IgD-negative memory B cell (primary cell): ENCODE data around the gene CAMK2D. TPM values are rescaled to one million over a fixed set of nuclear protein-coding genes. Genes with fewer than 3 reads are reported as not detected.
"Not testable (repeated sequence)": the region's sequence is repeated elsewhere in the genome, so short reads cannot be mapped to it uniquely, and the experiment has no call there.

Source experiments
- H3K27ac Mint-ChIP-seq, 3 donors: one replicate each; pipeline ENCODE4 v1.8.0; 2020 to 2022; ENCODE audit warnings: mild to moderate bottlenecking in 3 of 3, mixed read lengths in 3 of 3, moderate library complexity in 1 of 3
- H3K27me3 Mint-ChIP-seq: one replicate; pipeline ENCODE4 v1.8.0; 2021; ENCODE audit warnings: mixed read lengths
- H3K36me3 Mint-ChIP-seq: one replicate; pipeline ENCODE4 v1.8.0; 2020; ENCODE audit warnings: mild to moderate bottlenecking, mixed read lengths
- H3K4me1 Mint-ChIP-seq, 3 donors: one replicate each; pipeline ENCODE4 v1.8.0; 2020 to 2022; ENCODE audit warnings: mixed read lengths in 3 of 3, mild to moderate bottlenecking in 1 of 3
- H3K4me3 Mint-ChIP-seq, 4 donors: one replicate each; pipeline ENCODE4 v1.8.0; 2020 to 2022; ENCODE audit warnings: mild to moderate bottlenecking in 4 of 4, mixed read lengths in 4 of 4, moderate library complexity in 3 of 4
- H3K9me3 Mint-ChIP-seq, 3 donors: one replicate each; pipeline ENCODE4 v1.8.0; 2020 to 2021; ENCODE audit warnings: mixed read lengths in 3 of 3, mild to moderate bottlenecking in 1 of 3
- polyA plus RNA-seq: library from polyadenylated mRNA; unstranded; fragments of 300-500 nt; fragmentation: Illumina TruSeq; gene quantifications from one replicate; pipeline ENCODE4 v1.2.3, GENCODE V29; 2021

CAMK2D gene
- polyA plus RNA-seq, 1 donor from 2014 or later = 14.2 TPM

GRCh38 chr4:113773756-113774155 lies 12.2 kb upstream of the CAMK2D start:
- H3K27me3 Mint-ChIP-seq = peaks cover 22% of the 10 kb centered on the region
- H3K9me3 Mint-ChIP-seq = no peaks in the 10 kb centered on the region
- H3K36me3 Mint-ChIP-seq = no peaks in the 10 kb centered on the region
- no peak overlapping the region for H3K4me3 Mint-ChIP-seq
- H3K27ac Mint-ChIP-seq = no peak overlapping the region
- peaks cover 2 to 9% (median 4%) of the 10 kb centered on the region in 3 donors for H3K4me1 Mint-ChIP-seq

GRCh38 chr4:113773014-113773413 lies 11.5 kb upstream of the CAMK2D start:
- Mint-ChIP-seq H3K27ac (peak overlapping the region in 2 of 3 donors; percentile 13 to 39), H3K27me3 (peaks cover 19% of the 10 kb centered on the region), H3K4me1 (peaks cover 2 to 9% (median 4%) of the 10 kb centered on the region in 3 donors), H3K36me3 (no peaks in the 10 kb centered on the region), H3K9me3 (no peaks in the 10 kb centered on the region), H3K4me3 (peak overlapping the region in 1 of 4 donors; percentile 21)

DNA sequence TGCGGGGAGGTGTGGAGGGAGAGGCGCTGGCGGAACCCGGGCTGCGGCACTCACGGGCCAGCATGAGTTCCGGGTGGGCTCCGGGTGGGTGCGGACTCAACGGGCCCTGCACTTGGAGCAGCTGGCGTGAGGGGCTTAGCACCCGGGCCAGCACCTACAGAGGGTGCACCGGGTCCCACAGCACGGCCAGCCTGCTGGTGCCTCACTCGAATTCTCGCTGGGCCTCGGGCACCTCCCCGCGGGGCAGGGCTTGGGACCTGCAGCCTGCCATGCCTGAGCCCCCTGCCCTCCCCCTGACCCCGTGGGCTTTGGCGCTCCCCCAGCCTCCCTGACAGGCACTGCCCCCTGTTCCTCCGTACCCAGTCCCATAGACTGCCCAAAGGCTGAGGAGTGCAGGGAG lies 10.8 kb upstream of the CAMK2D start:
- Mint-ChIP-seq H3K9me3 (no peaks in the 10 kb centered on the region), H3K36me3 (no peaks in the 10 kb centered on the region), H3K27me3 (peaks cover 19% of the 10 kb centered on the region), H3K4me3 (no peak overlapping the region), H3K4me1 (peaks cover 2 to 9% (median 4%) of the 10 kb centered on the region in 3 donors), H3K27ac (peak overlapping the region in 1 of 3 donors; percentile 39)

- Mint-ChIP-seq H3K4me1 (peaks cover 0 to 5% (median 0%) of the 10 kb centered on the region in 3 donors), H3K4me3 (no peak overlapping the region), H3K27ac (no peak overlapping the region), H3K9me3 (no peaks in the 10 kb centered on the region), H3K36me3 (no peaks in the 10 kb centered on the region), H3K27me3 (peaks cover 6% of the 10 kb centered on the region)
These were observed 8.2 kb upstream of the CAMK2D start for GRCh38 chr4:113769744-113770143.

DNA sequence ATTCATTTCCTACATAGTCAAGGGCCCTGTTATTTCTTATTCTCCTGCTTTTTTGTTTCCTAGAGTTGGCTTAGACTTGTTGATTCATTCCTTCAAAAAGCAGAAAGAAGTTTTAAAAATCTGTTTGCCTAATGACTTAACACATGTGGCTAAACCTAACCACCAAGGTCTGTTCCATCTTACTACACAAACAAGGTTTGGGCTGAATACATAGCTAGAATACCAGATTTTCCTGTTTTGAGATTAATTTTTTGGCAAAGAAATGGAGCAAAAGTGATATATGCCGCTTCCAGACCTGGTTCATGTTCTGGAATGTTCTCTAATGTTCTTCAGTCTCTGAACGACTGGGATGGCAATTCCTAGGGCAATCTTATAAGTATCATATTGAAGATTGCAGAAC lies 7.4 kb upstream of the CAMK2D start:
- no peak overlapping the region for H3K4me3 Mint-ChIP-seq
- no peak overlapping the region for H3K27ac Mint-ChIP-seq
- H3K4me1 Mint-ChIP-seq = peaks cover 0 to 5% (median 0%) of the 10 kb centered on the region in 3 donors
- no peaks in the 10 kb centered on the region for H3K36me3 Mint-ChIP-seq
- H3K27me3 Mint-ChIP-seq = peaks cover 4% of the 10 kb centered on the region
- no peaks in the 10 kb centered on the region for H3K9me3 Mint-ChIP-seq

DNA sequence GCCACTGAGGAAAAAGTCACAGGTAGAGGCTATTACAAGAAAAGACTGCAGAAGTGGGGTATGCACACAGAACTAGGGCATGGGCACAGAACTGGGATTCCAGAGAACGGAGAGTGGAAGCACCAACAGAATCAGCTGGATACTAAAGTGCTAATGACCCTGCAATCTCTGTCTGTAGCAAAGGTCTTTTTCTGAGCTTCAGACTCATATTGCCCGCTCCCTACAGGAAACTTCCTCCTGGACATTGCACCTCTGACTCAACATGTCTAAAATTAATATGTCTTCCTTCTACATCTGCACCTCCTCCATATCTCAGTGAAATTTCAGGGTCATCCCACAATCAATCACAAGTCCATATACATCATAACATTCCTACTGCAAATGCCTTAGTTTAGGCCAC lies 5.3 kb upstream of the CAMK2D start:
- no peak overlapping the region for H3K27ac Mint-ChIP-seq
- H3K4me3 Mint-ChIP-seq = no peak overlapping the region
- peaks cover 2 to 10% (median 5%) of the 10 kb centered on the region in 3 donors for H3K4me1 Mint-ChIP-seq
- no peaks in the 10 kb centered on the region for H3K36me3 Mint-ChIP-seq
- no peaks in the 10 kb centered on the region for H3K27me3 Mint-ChIP-seq
- H3K9me3 Mint-ChIP-seq = no peaks in the 10 kb centered on the region

DNA sequence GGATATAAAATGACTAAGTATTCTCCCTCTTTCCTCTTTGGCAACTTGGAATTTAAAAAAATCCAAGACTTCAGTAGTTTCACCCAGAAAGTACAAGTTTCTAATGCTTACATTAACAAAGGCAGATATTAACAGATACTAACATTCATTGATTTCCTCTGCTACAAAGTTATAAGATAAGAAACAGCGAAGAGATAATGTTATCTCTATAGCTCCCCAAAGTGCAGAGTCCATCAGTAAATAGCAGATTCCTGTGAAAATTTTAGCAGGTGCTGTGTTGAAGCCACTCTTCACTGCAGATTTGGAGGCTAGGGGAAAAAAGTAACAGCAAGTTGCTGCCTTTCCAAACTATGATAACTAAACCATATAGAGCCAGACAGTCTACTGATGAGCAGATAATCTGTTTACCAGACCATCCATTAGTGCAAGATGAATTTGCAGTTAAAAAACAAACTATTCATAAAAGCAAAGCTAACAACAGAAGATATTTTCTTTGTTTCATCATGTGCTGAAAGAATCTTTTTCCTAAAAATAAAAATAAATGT lies 3.3 kb upstream of the CAMK2D start:
- no peaks in the 10 kb centered on the region for H3K9me3 Mint-ChIP-seq
- H3K27ac Mint-ChIP-seq = no peak overlapping the region
- no peaks in the 10 kb centered on the region for H3K36me3 Mint-ChIP-seq

GRCh38 chr4:113763923-113764322 lies 2.4 kb upstream of the CAMK2D start:
- not testable (repeated sequence) for H3K36me3 Mint-ChIP-seq, H3K4me3 Mint-ChIP-seq, H3K9me3 Mint-ChIP-seq, H3K27me3 Mint-ChIP-seq, H3K27ac Mint-ChIP-seq
- H3K4me1 Mint-ChIP-seq = peaks cover 5 to 16% (median 6%) of the 10 kb centered on the region in 3 donors

More for the DNA sequence above, 3.3 kb upstream of the CAMK2D start:
- no peaks in the 10 kb centered on the region for H3K27me3 Mint-ChIP-seq
- H3K4me3 Mint-ChIP-seq = no peak overlapping the region
- H3K4me1 Mint-ChIP-seq = peaks cover 5 to 13% (median 6%) of the 10 kb centered on the region in 3 donors

GRCh38 chr4:113763029-113763285 lies 1.4 kb upstream of the CAMK2D start:
- peak overlapping the region; percentile 87 to 99 (median 96) for H3K4me3 Mint-ChIP-seq
- no peaks in the 10 kb centered on the region for H3K9me3 Mint-ChIP-seq
- H3K4me1 Mint-ChIP-seq = peaks cover 6 to 16% (median 9%) of the 10 kb centered on the region in 3 donors
- peaks cover 2% of the 10 kb centered on the region for H3K36me3 Mint-ChIP-seq
- peak overlapping the region; percentile 91 to 100 (median 96) for H3K27ac Mint-ChIP-seq
- H3K27me3 Mint-ChIP-seq = no peaks in the 10 kb centered on the region

GRCh38 chr4:113762186-113763028 lies 869 bp upstream of the CAMK2D start:
- H3K4me3 Mint-ChIP-seq = peak overlapping the region; percentile 87 to 99 (median 96)
- peak overlapping the region; percentile 91 to 100 (median 96) for H3K27ac Mint-ChIP-seq
- peaks cover 6 to 20% (median 13%) of the 10 kb centered on the region in 3 donors for H3K4me1 Mint-ChIP-seq
- H3K27me3 Mint-ChIP-seq = no peaks in the 10 kb centered on the region
- H3K9me3 Mint-ChIP-seq = no peaks in the 10 kb centered on the region
- H3K36me3 Mint-ChIP-seq = peaks cover 2% of the 10 kb centered on the region

DNA sequence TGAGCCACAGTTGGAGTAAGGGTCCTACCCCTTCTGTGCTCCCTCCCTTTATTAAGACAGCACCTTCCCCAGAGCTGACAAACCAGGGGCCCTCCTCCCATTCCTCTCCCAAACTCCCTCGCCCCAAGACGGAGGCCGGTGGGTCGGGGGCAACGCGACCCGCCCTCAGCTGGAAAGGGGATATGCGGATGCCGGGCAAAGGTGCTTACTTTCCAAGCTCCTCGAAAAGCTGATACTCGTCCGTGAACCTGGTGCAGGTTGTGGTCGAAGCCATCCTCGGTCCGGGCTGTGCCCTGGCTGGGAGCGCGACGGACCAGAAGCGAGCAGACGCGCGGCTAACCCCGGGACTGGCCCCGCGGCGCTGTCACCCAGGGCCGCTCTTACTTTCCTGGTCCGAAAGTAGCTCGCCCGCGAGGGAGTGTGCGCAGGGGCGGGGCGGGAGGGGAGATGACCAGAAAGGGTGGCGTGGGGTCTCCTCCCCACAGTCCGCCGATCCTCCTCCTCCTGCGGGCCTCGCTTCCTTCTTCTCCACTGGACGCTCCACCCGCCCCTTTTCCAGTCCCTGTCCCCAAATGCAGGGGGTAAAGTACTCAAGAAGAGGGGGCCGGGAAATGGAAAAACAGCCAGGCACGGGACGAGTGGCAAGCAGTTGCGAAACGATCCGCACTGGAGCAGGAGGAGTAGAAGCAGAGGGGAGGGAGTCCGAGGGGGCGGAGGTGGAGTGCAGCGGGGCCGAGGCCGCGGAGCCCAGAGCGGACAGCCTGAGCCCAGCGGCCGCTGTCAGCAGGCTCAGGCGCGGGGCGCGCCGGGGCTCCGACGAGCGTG lies 531 bp downstream of the CAMK2D start:
- H3K4me1 Mint-ChIP-seq = peaks cover 8 to 22% (median 16%) of the 10 kb centered on the region in 3 donors
- H3K27ac Mint-ChIP-seq = peak overlapping the region; percentile 91 to 100 (median 96)
- no peaks in the 10 kb centered on the region for H3K9me3 Mint-ChIP-seq
- peak overlapping the region; percentile 87 to 99 (median 96) for H3K4me3 Mint-ChIP-seq
- no peaks in the 10 kb centered on the region for H3K27me3 Mint-ChIP-seq
- H3K36me3 Mint-ChIP-seq = peaks cover 2% of the 10 kb centered on the region

- peak overlapping the region; percentile 87 to 99 (median 96) for H3K4me3 Mint-ChIP-seq
- H3K4me1 Mint-ChIP-seq = peaks cover 10 to 24% (median 19%) of the 10 kb centered on the region in 3 donors
- H3K36me3 Mint-ChIP-seq = peaks cover 2% of the 10 kb centered on the region
These were observed 1.3 kb downstream of the CAMK2D start for GRCh38 chr4:113760094-113760794.

GRCh38 chr4:113759696-113760093 lies 1.8 kb downstream of the CAMK2D start:
- no peaks in the 10 kb centered on the region for H3K9me3 Mint-ChIP-seq
- H3K27me3 Mint-ChIP-seq = no peaks in the 10 kb centered on the region
- H3K4me1 Mint-ChIP-seq = peaks cover 10 to 24% (median 19%) of the 10 kb centered on the region in 3 donors
- peak overlapping the region in 2 of 3 donors; percentile 91 to 96 for H3K27ac Mint-ChIP-seq
- peaks cover 2% of the 10 kb centered on the region for H3K36me3 Mint-ChIP-seq
- H3K4me3 Mint-ChIP-seq = peak overlapping the region; percentile 87 to 99 (median 96)

More at GRCh38 chr4:113760094-113760794, 1.3 kb downstream of the CAMK2D start:
- Mint-ChIP-seq H3K9me3 (no peaks in the 10 kb centered on the region), H3K27me3 (no peaks in the 10 kb centered on the region), H3K27ac (peak overlapping the region; percentile 91 to 100 (median 96))

DNA sequence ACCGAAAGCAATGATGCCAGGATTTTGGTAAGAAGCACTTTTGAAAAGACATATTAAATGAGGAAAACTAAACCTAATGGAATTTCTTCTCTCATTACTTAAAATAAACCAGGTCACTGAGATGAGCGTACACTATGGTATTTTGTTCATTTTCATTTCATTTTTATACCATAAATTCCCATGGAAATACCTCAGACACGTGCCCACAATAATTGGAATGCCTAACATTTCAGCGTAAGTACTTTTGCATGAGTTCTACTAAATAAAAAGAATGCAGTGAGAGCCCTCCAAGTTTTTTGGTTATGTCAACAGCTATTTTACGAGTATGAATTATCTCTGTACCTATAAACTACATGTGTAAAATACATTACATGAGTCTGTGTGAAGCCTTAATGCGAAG lies 3.2 kb downstream of the CAMK2D start:
- Mint-ChIP-seq H3K4me1 (peaks cover 10 to 24% (median 19%) of the 10 kb centered on the region in 3 donors), H3K36me3 (peaks cover 2% of the 10 kb centered on the region), H3K9me3 (no peaks in the 10 kb centered on the region), H3K27me3 (no peaks in the 10 kb centered on the region), H3K4me3 (peak overlapping the region in 1 of 4 donors; percentile 80), H3K27ac (peak overlapping the region in 2 of 3 donors; percentile 65 to 67)
